Kidney (tissue), 14 donors: ENCODE measurements around the gene PCNX2. TPM values are rescaled to one million over a fixed set of nuclear protein-coding genes. Genes with fewer than 3 reads are reported as not detected.

ENCODE experiments used
- DNase-seq, 5 donors: peaks; one replicate each; pipeline ENCODE4 v3.0.0-alpha.2; 2013 to 2020
- FAIRE-seq: peaks from 2 replicates; lab custom pipeline; 2012; peaks lifted over from hg19 to GRCh38; lab: Jason Lieb, UNC
- H3K27ac ChIP-seq, 2 donors: one replicate each; pipeline ENCODE4 v1.7.0; 2013; ENCODE audit warnings: low read depth in 2 of 2, low read length in 2 of 2, inconsistent platforms in 1 of 2
- H3K27me3 ChIP-seq: one replicate; pipeline ENCODE4 v1.7.1; 2013; ENCODE audit warnings: low read length, inconsistent platforms; ENCODE audit not compliant: control insufficient read depth, insufficient read depth
- H3K36me3 ChIP-seq, 3 donors: one replicate each; pipeline versions ENCODE4 v1.7.0 to v1.7.1; 2013; ENCODE audit warnings: low read length in 3 of 3, control low read depth in 1 of 3, inconsistent platforms in 1 of 3; ENCODE audit not compliant: insufficient read depth in 3 of 3, control insufficient read depth in 2 of 3
- H3K4me1 ChIP-seq, 3 donors: one replicate each; pipeline versions ENCODE4 v1.7.0 to v1.7.1; 2013; ENCODE audit warnings: low read length in 3 of 3, inconsistent platforms in 1 of 3, low read depth in 1 of 3; ENCODE audit not compliant: control insufficient read depth in 2 of 3, insufficient read depth in 2 of 3
- H3K4me3 ChIP-seq, 3 donors: one replicate each; pipeline versions ENCODE4 v1.7.0 to v1.8.1; 2013; ENCODE audit warnings: low read length in 3 of 3, control low read depth in 1 of 3, inconsistent platforms in 1 of 3
- H3K9ac ChIP-seq, 3 donors: one replicate each; pipeline versions ENCODE4 v1.7.0 to v1.7.1; 2013; ENCODE audit warnings: low read length in 3 of 3, control low read depth in 1 of 3, inconsistent platforms in 1 of 3
- H3K9me3 ChIP-seq, 3 donors: one replicate each; pipeline versions ENCODE4 v1.7.0 to v1.7.1; 2013; ENCODE audit warnings: low read length in 3 of 3, control low read depth in 1 of 3, inconsistent platforms in 1 of 3; ENCODE audit not compliant: control insufficient read depth in 2 of 3, insufficient read depth in 1 of 3
- CTCF ChIP-seq: IDR thresholded peaks from 3 replicates; pipeline ENCODE4 v1.5.1; 2012; ENCODE audit warnings: mild to moderate bottlenecking, moderate library complexity, borderline replicate concordance; ENCODE audit not compliant: insufficient read depth; ENCODE audit errors: extremely low read depth
- intact Hi-C: fragments of 100-400 bp; cut with DNase I; formaldehyde crosslinking; loops from one replicate; pipeline ENCODE4 v1.11.1; 2022
- polyA plus RNA-seq: library from polyadenylated mRNA; stranded (reverse); fragments of 350-450 nt; fragmentation: Illumina TruSeq; extraction: RNeasy Lipid Tissue Mini Kit (QIAGEN cat#74804); gene quantifications from one replicate; pipeline ENCODE4 v1.2.3, GENCODE V29; 2014; ENCODE audit warnings: low read depth, low replicate concordance; ENCODE audit not compliant: insufficient read depth
- total RNA-seq: library from RNA; stranded (reverse); fragmentation: NEBNext Ultra II Directional; extraction: Animal tissue kit (Norgen Biotek cat#: 25700); gene quantifications from one replicate; pipeline ENCODE4 v1.2.1, GENCODE V29; 2021
- donor health status: control.
- donor health status: control.
- donor health status: control.
- donor health status: control.
- donor health status: control.
- donor health status: DM: yes; HTN: yes; CAD: no.
- donor health status: Normal renal cell carcinoma (clear cell type).

The PCNX2 gene
- total and polyA plus RNA-seq, 2 donors from 2014 or later, result 5.2 to 29.2 TPM

GRCh38 chr1:233299450-233299849 lies 3.9 kb upstream of the PCNX2 start:
- FAIRE-seq (no peak), DNase-seq (no peak)
- peaks cover 0 to 2% (median 0%) of the 10 kb centered on the region in 3 donors for H3K9me3 ChIP-seq
- no peak overlapping the region for H3K4me3 ChIP-seq
- H3K4me1 ChIP-seq, result peaks cover 0 to 2% (median 0%) of the 10 kb centered on the region in 3 donors
- H3K27me3 ChIP-seq, result no peaks in the 10 kb centered on the region
- H3K9ac ChIP-seq, result no peak overlapping the region
- no peaks in the 10 kb centered on the region for H3K36me3 ChIP-seq
- H3K27ac ChIP-seq, result no peak overlapping the region
- intact Hi-C loops, result no loop called here
- no peak for TF ChIP-seq CTCF

DNA sequence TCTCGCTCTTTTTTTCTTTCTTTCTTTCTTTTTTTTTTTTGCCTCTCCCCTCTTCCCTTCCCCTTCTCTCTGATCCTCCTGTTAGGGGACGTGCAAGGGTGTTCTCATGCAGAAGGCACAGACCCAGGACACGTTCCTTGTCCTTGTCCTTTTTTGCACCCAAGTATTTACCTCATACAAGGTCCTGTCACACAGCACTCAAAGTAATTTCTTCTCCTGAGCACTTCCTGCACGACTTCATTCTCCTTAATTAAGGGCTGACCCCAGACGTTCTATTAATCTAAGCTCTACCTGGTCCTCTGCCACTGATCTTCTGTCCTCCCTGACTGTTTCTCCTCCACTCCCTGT lies 424 bp upstream of the PCNX2 start:
- no peak overlapping the region for H3K27ac ChIP-seq
- DNase-seq (no peak), FAIRE-seq (no peak)
- H3K9me3 ChIP-seq, result no peaks in the 10 kb centered on the region
- no peaks in the 10 kb centered on the region for H3K36me3 ChIP-seq
- H3K9ac ChIP-seq, result no peak overlapping the region
- no peak for TF ChIP-seq CTCF
- H3K4me3 ChIP-seq, result peak overlapping the region; percentile 42 to 62 (median 45)
- no peaks in the 10 kb centered on the region for H3K27me3 ChIP-seq
- peaks cover 0 to 2% (median 0%) of the 10 kb centered on the region in 3 donors for H3K4me1 ChIP-seq
- intact Hi-C loops, result no loop called here

GRCh38 chr1:233294913-233295236 lies 650 bp downstream of the PCNX2 start:
- H3K27ac ChIP-seq, result no peak overlapping the region
- FAIRE-seq (no peak), DNase-seq (no peak)

More at GRCh38 chr1:233294913-233295236, 650 bp downstream of the PCNX2 start:
- peak overlapping the region; percentile 4 to 65 (median 62) for H3K4me3 ChIP-seq
- no peak overlapping the region for H3K9ac ChIP-seq
- no peak for TF ChIP-seq CTCF
- no peaks in the 10 kb centered on the region for H3K27me3 ChIP-seq
- intact Hi-C loops, result no loop called here
- H3K36me3 ChIP-seq, result no peaks in the 10 kb centered on the region
- H3K4me1 ChIP-seq, result peaks cover 0 to 2% (median 0%) of the 10 kb centered on the region in 3 donors
- no peaks in the 10 kb centered on the region for H3K9me3 ChIP-seq
